Parathyroid adenoma (tissue), 2 donors: ENCODE data around the gene BCL11B.

Source experiments
- H2AFZ ChIP-seq: fragments of 300-600 bp; sonication (generic); one replicate; pipeline ENCODE4 v1.7.0; 2017; ENCODE audit warnings: antibody characterized with exemption, mild to moderate bottlenecking
- H3K27ac ChIP-seq: fragments of 300-600 bp; sonication (generic); one replicate; pipeline ENCODE4 v1.7.0; 2017
- H3K27me3 ChIP-seq: fragments of 300-600 bp; sonication (generic); one replicate; pipeline ENCODE4 v1.7.0; 2017; ENCODE audit warnings: low read length; ENCODE audit not compliant: control insufficient read depth, insufficient read depth
- H3K36me3 ChIP-seq: fragments of 300-600 bp; sonication (generic); one replicate; pipeline ENCODE4 v1.7.0; 2017; ENCODE audit warnings: low read length; ENCODE audit not compliant: control insufficient read depth, insufficient read depth
- H3K4me1 ChIP-seq: fragments of 300-600 bp; sonication (generic); one replicate; pipeline ENCODE4 v1.7.0; 2017; ENCODE audit warnings: control low read depth
- H3K4me2 ChIP-seq: fragments of 300-600 bp; sonication (generic); one replicate; pipeline ENCODE4 v1.7.0; 2017; ENCODE audit warnings: low read length
- H3K4me3 ChIP-seq: fragments of 300-600 bp; sonication (generic); one replicate; pipeline ENCODE4 v1.7.0; 2017; ENCODE audit warnings: low read depth, low read length
- H3K79me2 ChIP-seq: fragments of 300-600 bp; sonication (generic); one replicate; pipeline ENCODE4 v1.7.0; 2017; ENCODE audit warnings: control low read depth
- H3K9ac ChIP-seq: fragments of 300-600 bp; sonication (generic); one replicate; pipeline ENCODE4 v1.7.0; 2017; ENCODE audit warnings: mild to moderate bottlenecking
- H3K9me3 ChIP-seq: fragments of 300-600 bp; sonication (generic); one replicate; pipeline ENCODE4 v1.7.0; 2017; ENCODE audit warnings: low read length; ENCODE audit not compliant: control insufficient read depth
- TF ChIP-seq, protein P1 (sequence below): fragments of 300-600 bp; sonication (generic); IDR thresholded peaks from one replicate; pipeline ENCODE4 v1.7.0; 2017; ENCODE audit warnings: antibody characterized with exemption, mild to moderate bottlenecking
- donor health status: primary hyperparathyroidism.

BCL11B gene

DNA sequence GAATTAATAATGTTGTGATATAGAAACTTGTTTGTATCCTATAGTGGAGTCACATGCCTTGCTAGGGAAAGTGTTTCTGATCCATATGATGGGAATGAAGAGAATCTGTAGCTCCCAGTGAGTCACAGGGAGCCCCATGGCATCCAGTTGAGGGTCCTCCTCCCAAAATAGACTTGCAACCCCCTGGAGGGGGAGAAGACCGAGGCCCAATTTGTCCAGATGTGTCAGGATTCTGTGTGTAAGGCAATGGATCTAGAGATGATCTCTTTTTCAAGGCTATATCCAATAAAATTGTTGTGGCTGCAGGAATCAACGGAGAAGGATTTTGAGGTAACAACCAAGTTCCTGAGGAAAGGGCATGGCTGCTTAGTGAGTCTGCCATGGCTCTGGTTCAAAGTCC is 121.8 kb downstream of the BCL11B start:
- H3K9ac ChIP-seq, result no peak overlapping the region
- TF ChIP-seq, protein P1, sequence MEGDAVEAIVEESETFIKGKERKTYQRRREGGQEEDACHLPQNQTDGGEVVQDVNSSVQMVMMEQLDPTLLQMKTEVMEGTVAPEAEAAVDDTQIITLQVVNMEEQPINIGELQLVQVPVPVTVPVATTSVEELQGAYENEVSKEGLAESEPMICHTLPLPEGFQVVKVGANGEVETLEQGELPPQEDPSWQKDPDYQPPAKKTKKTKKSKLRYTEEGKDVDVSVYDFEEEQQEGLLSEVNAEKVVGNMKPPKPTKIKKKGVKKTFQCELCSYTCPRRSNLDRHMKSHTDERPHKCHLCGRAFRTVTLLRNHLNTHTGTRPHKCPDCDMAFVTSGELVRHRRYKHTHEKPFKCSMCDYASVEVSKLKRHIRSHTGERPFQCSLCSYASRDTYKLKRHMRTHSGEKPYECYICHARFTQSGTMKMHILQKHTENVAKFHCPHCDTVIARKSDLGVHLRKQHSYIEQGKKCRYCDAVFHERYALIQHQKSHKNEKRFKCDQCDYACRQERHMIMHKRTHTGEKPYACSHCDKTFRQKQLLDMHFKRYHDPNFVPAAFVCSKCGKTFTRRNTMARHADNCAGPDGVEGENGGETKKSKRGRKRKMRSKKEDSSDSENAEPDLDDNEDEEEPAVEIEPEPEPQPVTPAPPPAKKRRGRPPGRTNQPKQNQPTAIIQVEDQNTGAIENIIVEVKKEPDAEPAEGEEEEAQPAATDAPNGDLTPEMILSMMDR, result no peak
- no peak overlapping the region for H3K4me3 ChIP-seq
- no peaks in the 10 kb centered on the region for H3K79me2 ChIP-seq
- no peak overlapping the region for H3K4me2 ChIP-seq
- no peaks in the 10 kb centered on the region for H3K4me1 ChIP-seq
- no peak overlapping the region for H2AFZ ChIP-seq
- H3K27ac ChIP-seq, result no peak overlapping the region
- no peaks in the 10 kb centered on the region for H3K36me3 ChIP-seq
- no peaks in the 10 kb centered on the region for H3K27me3 ChIP-seq
- no peaks in the 10 kb centered on the region for H3K9me3 ChIP-seq

GRCh38 chr14:99148861-99149610 is 123.0 kb downstream of the BCL11B start:
- H3K9ac ChIP-seq, result no peak overlapping the region
- H3K9me3 ChIP-seq, result no peaks in the 10 kb centered on the region
- TF ChIP-seq, protein P1, result no peak
- H3K27me3 ChIP-seq, result no peaks in the 10 kb centered on the region
- H2AFZ ChIP-seq, result no peak overlapping the region
- no peak overlapping the region for H3K27ac ChIP-seq
- no peak overlapping the region for H3K4me2 ChIP-seq
- H3K4me3 ChIP-seq, result no peak overlapping the region
- no peaks in the 10 kb centered on the region for H3K79me2 ChIP-seq
- no peaks in the 10 kb centered on the region for H3K36me3 ChIP-seq
- H3K4me1 ChIP-seq, result no peaks in the 10 kb centered on the region

DNA sequence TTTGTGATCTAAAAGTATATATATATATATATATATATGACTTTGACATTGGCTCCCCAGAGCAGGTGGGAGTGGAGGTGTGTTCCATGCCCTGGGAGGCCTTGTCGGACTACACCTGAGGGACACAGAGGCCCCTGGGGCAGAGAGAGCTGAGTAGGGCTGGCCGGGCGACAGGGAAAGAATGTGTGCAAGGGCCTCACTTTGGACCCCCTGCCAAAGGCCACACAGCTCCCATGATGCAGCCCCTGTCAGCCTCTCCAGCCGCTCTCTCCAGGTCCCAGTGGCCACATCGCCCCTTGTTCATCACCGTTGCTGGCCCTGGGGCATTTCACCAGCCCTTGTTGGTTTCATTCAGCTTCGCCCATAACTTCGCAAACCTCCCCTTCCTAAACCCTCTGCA is 123.9 kb downstream of the BCL11B start:
- TF ChIP-seq, protein P1, result no peak
- no peaks in the 10 kb centered on the region for H3K36me3 ChIP-seq
- H3K9ac ChIP-seq, result no peak overlapping the region
- no peaks in the 10 kb centered on the region for H3K79me2 ChIP-seq
- no peak overlapping the region for H3K4me2 ChIP-seq
- H3K9me3 ChIP-seq, result no peaks in the 10 kb centered on the region
- no peak overlapping the region for H3K4me3 ChIP-seq
- no peaks in the 10 kb centered on the region for H3K27me3 ChIP-seq
- H3K4me1 ChIP-seq, result no peaks in the 10 kb centered on the region
- no peak overlapping the region for H2AFZ ChIP-seq
- H3K27ac ChIP-seq, result no peak overlapping the region

GRCh38 chr14:99147366-99147740 is 124.6 kb downstream of the BCL11B start:
- Histone ChIP-seq H3K4me3 (no peak overlapping the region), H3K27ac (no peak overlapping the region), H2AFZ (no peak overlapping the region), H3K27me3 (no peaks in the 10 kb centered on the region), H3K9me3 (no peaks in the 10 kb centered on the region), H3K4me1 (no peaks in the 10 kb centered on the region), H3K36me3 (no peaks in the 10 kb centered on the region), H3K9ac (no peak overlapping the region), H3K4me2 (no peak overlapping the region), H3K79me2 (no peaks in the 10 kb centered on the region)
- TF ChIP-seq, protein P1, result no peak
